CD4-positive, CD25-positive, alpha-beta regulatory T cell (primary cell): ENCODE results near the gene L3MBTL4. TPM values are rescaled to one million over a fixed set of nuclear protein-coding genes. Genes with fewer than 3 reads are reported as not detected.

Source experiments
- ATAC-seq, 2 donors: fragments of 150-1000 bp; cut with Tn5 transposase; one replicate each; pipeline ENCODE4 v1.10.0; 2021; ENCODE audit warnings: low read depth in 2 of 2, moderate number of reproducible peaks in 2 of 2, moderate library complexity in 1 of 2
- DNase-seq, 3 donors: peaks; one replicate each; pipeline versions ENCODE4 v3.0.0 to v3.0.0-alpha.2; 2012 to 2022; ENCODE audit warnings: mixed read lengths in 1 of 3
- H3K27ac ChIP-seq: one replicate; pipeline ENCODE4 v1.7.0; 2013; ENCODE audit warnings: mild to moderate bottlenecking, low read length; ENCODE audit not compliant: insufficient read depth, poor library complexity, severe bottlenecking
- H3K27me3 ChIP-seq: one replicate; pipeline ENCODE4 v1.7.0; 2013; ENCODE audit warnings: low read length; ENCODE audit not compliant: control insufficient read depth, insufficient read depth
- H3K36me3 ChIP-seq: one replicate; pipeline ENCODE4 v1.7.0; 2013; ENCODE audit warnings: mild to moderate bottlenecking, low read length, moderate library complexity; ENCODE audit not compliant: control insufficient read depth, insufficient read depth
- H3K4me1 ChIP-seq: 2 replicates; pipeline ENCODE4 v1.7.0; 2013; ENCODE audit warnings: mild to moderate bottlenecking, low read length; ENCODE audit not compliant: insufficient read depth, control insufficient read depth, poor library complexity, severe bottlenecking
- H3K4me3 ChIP-seq: one replicate; pipeline ENCODE4 v1.7.0; 2013; ENCODE audit warnings: low read depth, mild to moderate bottlenecking, low read length, moderate library complexity
- H3K9me3 ChIP-seq, 2 experiments: 1 replicate in 1 of 2; 2 replicates in 1 of 2; pipeline ENCODE4 v1.7.0; 2013; ENCODE audit warnings: low read length in 2 of 2, mild to moderate bottlenecking in 1 of 2, moderate library complexity in 1 of 2; ENCODE audit not compliant: control insufficient read depth in 2 of 2
- H3K27ac Mint-ChIP-seq, 3 donors: one replicate each; pipeline ENCODE4 v1.8.0; 2020 to 2022; ENCODE audit warnings: mild to moderate bottlenecking in 3 of 3, mixed read lengths in 3 of 3, moderate library complexity in 2 of 3
- H3K27me3 Mint-ChIP-seq: one replicate; pipeline ENCODE4 v1.8.0; 2022; ENCODE audit warnings: mild to moderate bottlenecking, mixed read lengths
- H3K36me3 Mint-ChIP-seq: one replicate; pipeline ENCODE4 v1.8.0; 2020; ENCODE audit warnings: mixed read lengths
- H3K4me1 Mint-ChIP-seq, 4 donors: one replicate each; pipeline ENCODE4 v1.8.0; 2020 to 2022; ENCODE audit warnings: mixed read lengths in 4 of 4, mild to moderate bottlenecking in 1 of 4
- H3K4me3 Mint-ChIP-seq, 4 donors: one replicate each; pipeline ENCODE4 v1.8.0; 2020 to 2022; ENCODE audit warnings: mild to moderate bottlenecking in 4 of 4, mixed read lengths in 4 of 4, moderate library complexity in 3 of 4
- H3K9me3 Mint-ChIP-seq, 7 donors: one replicate each; pipeline ENCODE4 v1.8.0; 2020 to 2022; ENCODE audit warnings: mixed read lengths in 7 of 7, mild to moderate bottlenecking in 3 of 7, moderate library complexity in 2 of 7
- polyA plus RNA-seq, 4 donors: library from polyadenylated mRNA; unstranded; fragments of 300-500 nt; fragmentation: Illumina TruSeq; gene quantifications; one replicate each; pipeline ENCODE4 v1.2.3, GENCODE V29; 2021
- total RNA-seq: library from RNA; stranded (reverse); gene quantifications from one replicate; pipeline ENCODE4 v1.2.3, GENCODE V29; 2022

L3MBTL4 gene
- total and polyA plus RNA-seq, 5 donors from 2014 or later: 2.1 TPM; not detected in 4

DNA sequence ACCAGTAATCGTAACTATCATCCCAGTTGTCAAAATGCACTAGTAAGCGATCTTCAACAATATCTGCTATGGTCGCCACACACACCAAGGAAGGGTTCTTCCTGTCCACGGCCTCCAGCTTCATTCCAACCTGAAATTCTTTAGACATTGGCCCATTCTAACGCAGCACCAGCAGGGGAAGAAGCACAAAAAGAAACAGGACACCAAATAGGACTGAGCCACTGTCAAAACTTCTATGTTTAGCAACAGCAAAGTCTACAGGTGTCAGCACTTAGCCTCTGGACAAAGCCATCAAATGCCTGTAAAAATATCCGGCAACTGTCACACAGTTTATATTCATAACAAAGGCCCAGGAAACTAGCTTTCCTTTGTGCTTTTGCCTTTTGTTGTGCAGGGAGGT, 175.0 kb downstream of the L3MBTL4 start:
- Mint-ChIP-seq H3K27ac (no peak overlapping the region), H3K36me3 (no peaks in the 10 kb centered on the region), H3K9me3 (peaks cover 0 to 7% (median 3%) of the 10 kb centered on the region in 7 donors), H3K4me3 (no peak overlapping the region), H3K4me1 (no peaks in the 10 kb centered on the region), H3K27me3 (no peaks in the 10 kb centered on the region)
- no peaks in the 10 kb centered on the region for H3K36me3 ChIP-seq
- no peak overlapping the region for H3K27ac ChIP-seq
- no peaks in the 10 kb centered on the region for H3K27me3 ChIP-seq
- DNase-seq (no peak), ATAC-seq (no peak)
- no peaks in the 10 kb centered on the region for H3K9me3 ChIP-seq
- no peaks in the 10 kb centered on the region for H3K4me1 ChIP-seq
- no peak overlapping the region for H3K4me3 ChIP-seq

DNA sequence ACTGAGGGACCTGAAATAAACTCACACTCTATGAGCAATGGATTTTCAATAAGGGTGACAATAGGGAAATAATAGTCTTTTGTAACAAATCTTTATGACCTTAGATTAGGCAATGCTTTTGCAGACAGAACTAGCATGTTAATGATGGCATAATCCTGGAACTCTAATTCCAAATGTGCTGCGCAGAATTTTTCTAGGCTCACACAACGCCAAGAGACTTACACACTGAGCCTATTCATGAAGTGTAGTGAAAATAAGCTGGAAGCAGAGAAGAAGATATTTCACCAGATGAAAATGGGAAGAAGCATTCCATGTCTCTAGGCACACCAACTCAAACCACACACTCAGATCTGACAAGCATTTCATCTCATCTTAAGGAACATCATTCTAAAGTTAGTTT, 178.5 kb downstream of the L3MBTL4 start:
- H3K27ac Mint-ChIP-seq: no peak overlapping the region

DNA sequence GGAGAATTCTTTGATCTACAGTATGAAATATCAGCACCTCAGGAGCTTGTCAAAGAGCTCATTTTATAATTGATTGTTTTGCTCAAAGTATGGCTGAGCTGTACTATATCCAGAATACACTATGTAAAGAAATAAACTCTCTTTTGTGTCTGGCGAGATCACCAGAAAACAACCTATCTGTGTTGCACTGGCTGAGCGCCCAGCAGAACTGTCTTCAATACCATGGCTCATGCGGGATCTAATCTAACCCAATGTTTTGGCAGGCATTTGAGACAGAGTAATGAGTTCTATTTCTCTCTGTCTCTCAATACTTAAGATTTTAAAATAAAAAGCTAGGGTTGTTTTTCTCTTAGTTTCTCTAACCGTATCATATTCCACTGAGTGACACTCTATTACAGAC, 192.4 kb downstream of the L3MBTL4 start:
- ATAC-seq (no peak), DNase-seq (no peak)
- H3K27ac Mint-ChIP-seq: no peak overlapping the region
- H3K27ac ChIP-seq: no peak overlapping the region
- peaks cover 0 to 10% (median 4%) of the 10 kb centered on the region in 7 donors for H3K9me3 Mint-ChIP-seq
- H3K4me3 Mint-ChIP-seq: no peak overlapping the region
- peaks cover 0 to 2% of the 10 kb centered on the region in 2 experiments for H3K9me3 ChIP-seq
- peaks cover 4% of the 10 kb centered on the region for H3K27me3 Mint-ChIP-seq
- no peaks in the 10 kb centered on the region for H3K36me3 Mint-ChIP-seq
- no peak overlapping the region for H3K4me3 ChIP-seq
- H3K4me1 ChIP-seq: no peaks in the 10 kb centered on the region
- no peaks in the 10 kb centered on the region for H3K27me3 ChIP-seq
- peaks cover 0 to 4% (median 0%) of the 10 kb centered on the region in 4 donors for H3K4me1 Mint-ChIP-seq
- no peaks in the 10 kb centered on the region for H3K36me3 ChIP-seq

More for the DNA sequence above, 178.5 kb downstream of the L3MBTL4 start:
- Mint-ChIP-seq H3K4me3 (no peak overlapping the region), H3K4me1 (no peaks in the 10 kb centered on the region), H3K9me3 (peaks cover 0 to 10% (median 4%) of the 10 kb centered on the region in 7 donors), H3K27me3 (no peaks in the 10 kb centered on the region), H3K36me3 (no peaks in the 10 kb centered on the region)
- H3K9me3 ChIP-seq: no peaks in the 10 kb centered on the region
- ATAC-seq (no peak), DNase-seq (no peak)
- H3K27ac ChIP-seq: no peak overlapping the region
- no peaks in the 10 kb centered on the region for H3K36me3 ChIP-seq
- no peak overlapping the region for H3K4me3 ChIP-seq
- H3K4me1 ChIP-seq: no peaks in the 10 kb centered on the region
- no peaks in the 10 kb centered on the region for H3K27me3 ChIP-seq

DNA sequence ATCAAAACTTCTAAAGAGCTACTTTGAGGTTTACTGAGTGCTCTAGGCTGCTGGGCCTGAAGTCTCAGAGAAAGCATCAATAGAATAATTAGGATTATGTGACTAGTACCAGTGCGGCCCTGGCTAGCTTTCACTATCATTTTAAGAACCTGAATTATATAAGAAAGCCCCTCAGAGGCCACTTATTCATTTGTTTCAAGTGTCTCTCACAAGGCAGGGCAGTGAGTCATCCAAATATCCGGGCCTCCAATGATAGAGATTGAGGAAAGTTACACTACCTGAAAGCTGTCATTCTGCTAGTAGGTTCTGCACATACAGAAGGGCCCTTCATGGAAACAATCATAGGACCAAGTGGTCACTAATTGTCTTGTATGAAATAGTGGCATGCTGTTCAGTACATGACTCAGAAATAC, 193.1 kb downstream of the L3MBTL4 start:
- Histone ChIP-seq H3K27me3 (no peaks in the 10 kb centered on the region), H3K27ac (no peak overlapping the region), H3K9me3 (peaks cover 0 to 4% of the 10 kb centered on the region in 2 experiments), H3K36me3 (no peaks in the 10 kb centered on the region), H3K4me3 (no peak overlapping the region), H3K4me1 (no peaks in the 10 kb centered on the region)
- DNase-seq: no peak
- no peaks in the 10 kb centered on the region for H3K36me3 Mint-ChIP-seq
- peaks cover 0 to 4% (median 0%) of the 10 kb centered on the region in 4 donors for H3K4me1 Mint-ChIP-seq
- ATAC-seq: no peak
- no peak overlapping the region for H3K4me3 Mint-ChIP-seq
- H3K27ac Mint-ChIP-seq: no peak overlapping the region
- H3K27me3 Mint-ChIP-seq: peaks cover 4% of the 10 kb centered on the region
- H3K9me3 Mint-ChIP-seq: peaks cover 0 to 10% (median 4%) of the 10 kb centered on the region in 7 donors

DNA sequence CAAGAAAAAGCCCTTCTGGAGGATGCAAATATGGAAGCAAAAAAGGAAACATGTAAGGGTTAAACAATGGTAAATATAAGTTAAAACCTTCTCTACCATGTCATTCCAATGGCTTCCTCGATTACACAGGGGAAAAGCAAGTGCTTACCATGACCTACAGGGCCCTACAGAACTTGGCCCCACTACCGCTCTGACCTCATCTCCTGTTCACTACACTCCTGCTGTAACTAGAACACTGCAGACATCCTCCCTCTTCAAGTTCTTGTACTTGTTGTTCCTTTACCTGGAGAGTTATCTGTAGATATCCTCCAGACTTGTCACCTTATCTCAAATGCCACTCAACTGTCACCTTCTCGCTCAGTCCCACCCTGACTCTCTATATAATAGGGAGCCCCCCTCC, 194.6 kb downstream of the L3MBTL4 start:
- no peaks in the 10 kb centered on the region for H3K27me3 ChIP-seq
- no peak overlapping the region for H3K27ac ChIP-seq
- Mint-ChIP-seq H3K36me3 (no peaks in the 10 kb centered on the region), H3K27me3 (peaks cover 4% of the 10 kb centered on the region), H3K27ac (no peak overlapping the region), H3K9me3 (peaks cover 0 to 8% (median 3%) of the 10 kb centered on the region in 7 donors), H3K4me1 (peaks cover 0 to 4% (median 0%) of the 10 kb centered on the region in 4 donors), H3K4me3 (no peak overlapping the region)
- no peak for ATAC-seq
- H3K9me3 ChIP-seq: peaks cover 0 to 4% of the 10 kb centered on the region in 2 experiments
- H3K36me3 ChIP-seq: no peaks in the 10 kb centered on the region
- no peak overlapping the region for H3K4me3 ChIP-seq
- no peak for DNase-seq
- H3K4me1 ChIP-seq: no peaks in the 10 kb centered on the region

GRCh38 chr18:6219116-6219717, 195.5 kb downstream of the L3MBTL4 start:
- H3K27ac Mint-ChIP-seq: peak overlapping the region in 1 of 3 donors; percentile 26
- Histone ChIP-seq H3K27ac (no peak overlapping the region), H3K9me3 (peaks cover 0 to 4% of the 10 kb centered on the region in 2 experiments), H3K36me3 (no peaks in the 10 kb centered on the region), H3K27me3 (no peaks in the 10 kb centered on the region), H3K4me1 (no peaks in the 10 kb centered on the region), H3K4me3 (no peak overlapping the region)
- DNase-seq: peak in 1 of 3 donors; percentile 2
- H3K9me3 Mint-ChIP-seq: peaks cover 0 to 6% (median 0%) of the 10 kb centered on the region in 7 donors
- ATAC-seq: no peak
- peaks cover 4% of the 10 kb centered on the region for H3K27me3 Mint-ChIP-seq
- no peak overlapping the region for H3K4me3 Mint-ChIP-seq
- peaks cover 0 to 4% (median 0%) of the 10 kb centered on the region in 4 donors for H3K4me1 Mint-ChIP-seq
- H3K36me3 Mint-ChIP-seq: no peaks in the 10 kb centered on the region

- peaks cover 0 to 4% of the 10 kb centered on the region in 2 experiments for H3K9me3 ChIP-seq
- no peak overlapping the region for H3K27ac ChIP-seq
- DNase-seq (no peak), ATAC-seq (no peak)
- Mint-ChIP-seq H3K4me3 (no peak overlapping the region), H3K9me3 (peaks cover 0 to 6% (median 0%) of the 10 kb centered on the region in 7 donors), H3K4me1 (peaks cover 0 to 4% (median 0%) of the 10 kb centered on the region in 4 donors), H3K36me3 (no peaks in the 10 kb centered on the region), H3K27ac (no peak overlapping the region), H3K27me3 (peaks cover 4% of the 10 kb centered on the region)
- no peaks in the 10 kb centered on the region for H3K36me3 ChIP-seq
- no peaks in the 10 kb centered on the region for H3K27me3 ChIP-seq
- no peaks in the 10 kb centered on the region for H3K4me1 ChIP-seq
- H3K4me3 ChIP-seq: no peak overlapping the region
These were observed 198.8 kb downstream of the L3MBTL4 start for GRCh38 chr18:6215888-6216287.

DNA sequence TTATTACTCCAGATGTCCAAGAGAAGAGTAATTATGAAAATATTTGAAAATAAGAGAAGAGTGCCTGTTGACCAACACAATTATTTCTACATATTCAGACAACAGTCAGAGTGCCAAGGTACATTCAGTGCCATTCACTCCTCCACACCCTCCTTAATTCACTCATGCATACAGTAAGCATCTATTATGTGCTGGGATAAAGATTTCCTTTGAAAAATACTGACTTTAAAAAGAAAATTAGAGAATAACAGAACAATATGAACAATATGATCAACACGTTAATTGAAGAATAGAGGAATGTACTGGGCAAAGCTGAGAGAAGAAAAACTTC, 203.6 kb downstream of the L3MBTL4 start:
- Mint-ChIP-seq H3K36me3 (no peaks in the 10 kb centered on the region), H3K27me3 (no peaks in the 10 kb centered on the region), H3K9me3 (peaks cover 0 to 11% (median 3%) of the 10 kb centered on the region in 7 donors), H3K27ac (no peak overlapping the region), H3K4me1 (no peaks in the 10 kb centered on the region), H3K4me3 (no peak overlapping the region)
- H3K4me3 ChIP-seq: no peak overlapping the region
- no peaks in the 10 kb centered on the region for H3K36me3 ChIP-seq
- H3K27me3 ChIP-seq: no peaks in the 10 kb centered on the region
- no peaks in the 10 kb centered on the region for H3K9me3 ChIP-seq
- H3K27ac ChIP-seq: no peak overlapping the region
- no peak for ATAC-seq
- no peak for DNase-seq
- no peaks in the 10 kb centered on the region for H3K4me1 ChIP-seq
